GM12878 (cell line): ENCODE measurements around the gene PTH. TPM values are rescaled to one million over a fixed set of nuclear protein-coding genes. Genes with fewer than 3 reads are reported as not detected.

Experiments
- ATAC-seq: fragments of 200-7000 bp; cut with Tn5 transposase; 3 replicates; pipeline ENCODE4 v1.9.1; 2020; ENCODE audit warnings: mild to moderate bottlenecking, moderate library complexity
- BruUV-seq: library from RNA; stranded (reverse); fragments of 400-500 nt; replicated peaks from 2 replicates; lab custom pipeline; 2021; lab: Mats Ljungman, UMichigan
- CTCF ChIA-PET: fragments of 300-600 bp; sonication (Branson Sonifier 250); formaldehyde crosslinking; extraction: SDS; loops from one replicate; lab custom pipeline; 2021; ENCODE audit warnings: inconsistent platforms; lab: Yijun Ruan, JAX
- POLR2A ChIA-PET: fragments of 350-600 bp; formaldehyde crosslinking; extraction: SDS; loops from one replicate; lab custom pipeline; 2021; ENCODE audit warnings: inconsistent platforms; lab: Charles Lee
- RAD21 ChIA-PET: fragments of 300-600 bp; sonication (Branson Sonifier 250); formaldehyde crosslinking; loops from one replicate; lab custom pipeline; 2023; ENCODE audit warnings: antibody characterized with exemption; ENCODE audit not compliant: unreplicated experiment; lab: Charles Lee
- SMC1A ChIA-PET: fragments of 300-600 bp; sonication (Branson Sonifier 250); formaldehyde crosslinking; loops from one replicate; lab custom pipeline; 2023; ENCODE audit not compliant: unreplicated experiment, uncharacterized antibody; lab: Charles Lee
- DNase-seq: peaks from one replicate; pipeline ENCODE4 v3.0.0-alpha.2; 2011; ENCODE audit warnings: low read depth, low spot score
- FAIRE-seq: peaks from 3 replicates; lab custom pipeline; 2011; peaks lifted over from hg19 to GRCh38; lab: Jason Lieb, UNC
- H2AFZ ChIP-seq: 2 replicates; pipeline ENCODE4 v1.6.0; 2011; ENCODE audit warnings: low read depth, low read length, control low read depth; ENCODE audit not compliant: control insufficient read depth
- H3K27ac ChIP-seq: 2 replicates; pipeline ENCODE4 v1.5.1; 2011; ENCODE audit warnings: control low read depth; ENCODE audit not compliant: control insufficient read depth, insufficient read depth
- H3K27me3 ChIP-seq, 2 experiments: replicated peaks in 1 of 2; 2 replicates each; pipeline versions ENCODE4 v1.6.0 to v1.6.1; 2011; ENCODE audit warnings: low read length in 1 of 2; ENCODE audit not compliant: control insufficient read depth in 2 of 2, insufficient read depth in 2 of 2
- H3K36me3 ChIP-seq, 2 experiments: 2 replicates each; pipeline ENCODE4 v1.5.1; 2011; ENCODE audit warnings: low read length in 1 of 2; ENCODE audit not compliant: control insufficient read depth in 2 of 2, insufficient read depth in 2 of 2
- H3K4me1 ChIP-seq: 2 replicates; pipeline ENCODE4 v1.6.1; 2011; ENCODE audit warnings: mild to moderate bottlenecking, low read length, moderate library complexity, mixed read lengths; ENCODE audit not compliant: control insufficient read depth, insufficient read depth
- H3K4me2 ChIP-seq: 2 replicates; pipeline ENCODE4 v1.6.0; 2011; ENCODE audit warnings: control low read depth; ENCODE audit not compliant: control insufficient read depth, insufficient read depth
- H3K4me3 ChIP-seq: fragments of 200-600 bp; sonication (generic); 2 replicates; pipeline ENCODE4 v1.5.1; 2016
- H3K79me2 ChIP-seq: 2 replicates; pipeline ENCODE4 v1.6.0; 2011; ENCODE audit warnings: low read length; ENCODE audit not compliant: control insufficient read depth, insufficient read depth
- H3K9ac ChIP-seq: 2 replicates; pipeline ENCODE4 v1.8.0; 2011; ENCODE audit warnings: low read length, control low read depth, mixed read lengths; ENCODE audit not compliant: control insufficient read depth, insufficient read depth
- H3K9me3 ChIP-seq: replicated peaks from 3 replicates; pipeline ENCODE4 v1.5.1; 2011; ENCODE audit warnings: mild to moderate bottlenecking, low read length; ENCODE audit not compliant: control insufficient read depth, insufficient read depth
- H4K20me1 ChIP-seq: 2 replicates; pipeline ENCODE4 v1.6.0; 2011; ENCODE audit not compliant: control insufficient read depth, insufficient read depth
- CEBPB ChIP-seq, 2 experiments: fragments of 150-350 bp in 1 of 2; IDR thresholded peaks; 2 replicates each; pipeline ENCODE4 v1.6.1; 2012 to 2014; ENCODE audit warnings: low read depth in 2 of 2, low read length in 2 of 2, borderline replicate concordance in 1 of 2, inconsistent platforms in 1 of 2
- CHD1 ChIP-seq: IDR thresholded peaks from 2 replicates; pipeline ENCODE4 v1.6.1; 2012; ENCODE audit warnings: low read depth, low read length, improper control_type of control experiment
- IRF4 ChIP-seq: IDR thresholded peaks from 2 replicates; pipeline ENCODE4 v1.6.1; 2011; ENCODE audit warnings: low read depth, low read length
- NKRF ChIP-seq: fragments of 450-650 bp; conservative IDR thresholded peaks from 2 replicates; pipeline ENCODE4 v1.6.1; 2017; ENCODE audit warnings: mild to moderate bottlenecking, moderate library complexity
- SP1 ChIP-seq: IDR thresholded peaks from one replicate; pipeline ENCODE4 v1.6.1; 2011; ENCODE audit warnings: low read depth, low read length
- SRF ChIP-seq, 2 experiments: IDR thresholded peaks; 2 replicates each; pipeline ENCODE4 v1.6.1; 2011; ENCODE audit warnings: low read depth in 2 of 2, low read length in 2 of 2, mild to moderate bottlenecking in 1 of 2, moderate library complexity in 1 of 2
- SUZ12 ChIP-seq: fragments of 200-600 bp; sonication (generic); IDR thresholded peaks from one replicate; pipeline ENCODE4 v1.6.1; 2018; ENCODE audit warnings: antibody characterized with exemption, mild to moderate bottlenecking; ENCODE audit not compliant: unreplicated experiment
- ZBED1 ChIP-seq: IDR thresholded peaks from 2 replicates; pipeline ENCODE4 v1.6.1; 2016; ENCODE audit warnings: borderline replicate concordance
- WGBS: methylation state at CpG from one replicate; pipeline ENCODE4 v1.1.6; 2016; ENCODE audit warnings: low lambda C conversion rate; ENCODE audit not compliant: insufficient replicate concordance, insufficient coverage; ENCODE audit errors: missing lambda C conversion rate; 5-methylcytosine and 5-hydroxymethylcytosine counted together
- in situ Hi-C: fragments of 300-500 bp; cut with MboI; formaldehyde crosslinking; loops from 9 replicates; pipeline ENCODE4 v1.14.3; 2018; ENCODE audit warnings: mixed read lengths
- intact Hi-C: fragments of 100-400 bp; cut with micrococcal nuclease; formaldehyde crosslinking; loops from one replicate; pipeline ENCODE4 v1.14.2; 2022; ENCODE audit not compliant: unreplicated experiment
- polyA plus RNA-seq, 11 experiments: library from polyadenylated mRNA; depleted of rRNA in 4 of 11; unstranded in 6 of 11; stranded (reverse) in 5 of 11; fragments of >200 nt; fragmentation: Nextera tagmentation in 4 of 11; fragmentation: Illumina TruSeq in 1 of 11; extraction: Ambion mirVana in 4 of 11; extraction: Trizol in 1 of 11; gene quantifications; 1 replicate in 1 of 11; 2 replicates in 10 of 11; pipeline versions ENCODE4 v1.2.1 to v1.2.3, GENCODE V29; 2011 to 2016; ENCODE audit warnings: inconsistent platforms in 2 of 11, missing spikeins in 2 of 11, low read depth in 1 of 11
- total RNA-seq, 4 experiments: library from RNA; depleted of rRNA in 3 of 4; stranded (reverse); fragments of >200 nt in 3 of 4; fragmentation: Illumina TruSeq in 1 of 4; extraction: Trizol in 1 of 4; gene quantifications; 2 replicates each; pipeline versions ENCODE4 v1.2.1 to v1.2.3, GENCODE V29; 2013 to 2021
- TF ChIP-seq, protein P1 (sequence below): fragments of 450-650 bp; IDR thresholded peaks from 2 replicates; pipeline ENCODE4 v1.6.1; 2017; ENCODE audit warnings: low read depth, mild to moderate bottlenecking, moderate library complexity
- TF ChIP-seq, protein P2 (sequence below): fragments of 150-350 bp; IDR thresholded peaks from 2 replicates; pipeline ENCODE4 v1.6.1; 2016; ENCODE audit warnings: low read depth, low read length
- TF ChIP-seq, protein P3 (sequence below): IDR thresholded peaks from 2 replicates; pipeline ENCODE4 v1.6.1; 2011; ENCODE audit warnings: borderline replicate concordance, low read depth, mild to moderate bottlenecking, moderate library complexity, mixed read lengths, low read length; ENCODE audit not compliant: insufficient read depth; ENCODE audit errors: extremely low read length
- TF ChIP-seq, protein P4 (sequence below): fragments of 450-650 bp; formaldehyde crosslinking; IDR thresholded peaks from 2 replicates; pipeline ENCODE4 v1.4.0; 2020; ENCODE audit warnings: mild to moderate bottlenecking, moderate library complexity

PTH gene
- total and polyA plus RNA-seq, 10 of the 15 experiments (the other 5 are each of a cell fraction or from before 2014, with no cell fraction given) = not detected

DNA sequence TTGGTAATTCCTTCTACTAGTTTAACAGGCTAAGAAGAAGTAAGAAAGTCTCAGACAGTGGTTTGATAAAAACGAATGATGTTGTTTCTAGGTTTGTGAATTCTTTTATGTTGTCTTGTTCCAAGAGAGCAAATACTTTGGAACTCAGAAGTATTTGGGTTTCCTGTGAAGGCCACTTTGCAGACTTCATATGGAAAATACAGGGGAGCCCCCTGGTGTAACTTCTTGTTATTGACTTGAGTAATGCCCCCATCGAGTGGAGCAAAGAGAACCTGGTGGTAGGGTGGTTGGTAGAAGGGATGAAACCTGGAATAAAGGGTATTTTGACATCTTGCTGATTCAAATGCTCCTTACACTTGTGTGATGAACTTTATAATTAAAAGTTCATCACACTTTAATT is 40.0 kb upstream of the PTH start:
- Histone ChIP-seq H2AFZ (no peak overlapping the region), H3K9me3 (no peaks in the 10 kb centered on the region; the same call in 2 of the 3 replicates), H3K9ac (no peak overlapping the region), H3K27ac (no peak overlapping the region), H3K4me3 (no peak overlapping the region), H4K20me1 (no peaks in the 10 kb centered on the region), H3K4me1 (no peaks in the 10 kb centered on the region), H3K4me2 (no peak overlapping the region), H3K36me3 (no peaks in the 10 kb centered on the region), H3K27me3 (no peaks in the 10 kb centered on the region), H3K79me2 (no peaks in the 10 kb centered on the region)
- ChIA-PET POLR2A (no interaction called here), CTCF (interaction anchor here (1.1 kb wide), 1 partner anchor 172 kb away, joined by 3 read pairs; no protein-coding TSS in a partner anchor), RAD21 (no interaction called here), SMC1A (no interaction called here)
- FAIRE-seq = no peak
- in situ Hi-C loops = no loop called here
- no peak for ATAC-seq
- 0% methylated on average over 2 of the region's 2 CpGs for WGBS
- intact Hi-C loops = no loop called here
- DNase-seq = no peak
- no TSS peak for BruUV-seq
- TF ChIP-seq, protein P1, sequence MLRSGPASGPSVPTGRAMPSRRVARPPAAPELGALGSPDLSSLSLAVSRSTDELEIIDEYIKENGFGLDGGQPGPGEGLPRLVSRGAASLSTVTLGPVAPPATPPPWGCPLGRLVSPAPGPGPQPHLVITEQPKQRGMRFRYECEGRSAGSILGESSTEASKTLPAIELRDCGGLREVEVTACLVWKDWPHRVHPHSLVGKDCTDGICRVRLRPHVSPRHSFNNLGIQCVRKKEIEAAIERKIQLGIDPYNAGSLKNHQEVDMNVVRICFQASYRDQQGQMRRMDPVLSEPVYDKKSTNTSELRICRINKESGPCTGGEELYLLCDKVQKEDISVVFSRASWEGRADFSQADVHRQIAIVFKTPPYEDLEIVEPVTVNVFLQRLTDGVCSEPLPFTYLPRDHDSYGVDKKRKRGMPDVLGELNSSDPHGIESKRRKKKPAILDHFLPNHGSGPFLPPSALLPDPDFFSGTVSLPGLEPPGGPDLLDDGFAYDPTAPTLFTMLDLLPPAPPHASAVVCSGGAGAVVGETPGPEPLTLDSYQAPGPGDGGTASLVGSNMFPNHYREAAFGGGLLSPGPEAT = no peak
- TF ChIP-seq ZBED1 (no peak), IRF4 (no peak), NKRF (no peak), SUZ12 (no peak), SP1 (no peak), SRF (IDR thresholded peaks at IDR 0.05; ENCODE audit: low read depth in 2 of 2, low read length in 2 of 2) (no peak), CHD1 (no peak), CEBPB (IDR thresholded peaks at IDR 0.05; ENCODE audit: borderline replicate concordance in 1 of 2, low read depth in 2 of 2, low read length in 2 of 2) (no peak)
- TF ChIP-seq, protein P2, sequence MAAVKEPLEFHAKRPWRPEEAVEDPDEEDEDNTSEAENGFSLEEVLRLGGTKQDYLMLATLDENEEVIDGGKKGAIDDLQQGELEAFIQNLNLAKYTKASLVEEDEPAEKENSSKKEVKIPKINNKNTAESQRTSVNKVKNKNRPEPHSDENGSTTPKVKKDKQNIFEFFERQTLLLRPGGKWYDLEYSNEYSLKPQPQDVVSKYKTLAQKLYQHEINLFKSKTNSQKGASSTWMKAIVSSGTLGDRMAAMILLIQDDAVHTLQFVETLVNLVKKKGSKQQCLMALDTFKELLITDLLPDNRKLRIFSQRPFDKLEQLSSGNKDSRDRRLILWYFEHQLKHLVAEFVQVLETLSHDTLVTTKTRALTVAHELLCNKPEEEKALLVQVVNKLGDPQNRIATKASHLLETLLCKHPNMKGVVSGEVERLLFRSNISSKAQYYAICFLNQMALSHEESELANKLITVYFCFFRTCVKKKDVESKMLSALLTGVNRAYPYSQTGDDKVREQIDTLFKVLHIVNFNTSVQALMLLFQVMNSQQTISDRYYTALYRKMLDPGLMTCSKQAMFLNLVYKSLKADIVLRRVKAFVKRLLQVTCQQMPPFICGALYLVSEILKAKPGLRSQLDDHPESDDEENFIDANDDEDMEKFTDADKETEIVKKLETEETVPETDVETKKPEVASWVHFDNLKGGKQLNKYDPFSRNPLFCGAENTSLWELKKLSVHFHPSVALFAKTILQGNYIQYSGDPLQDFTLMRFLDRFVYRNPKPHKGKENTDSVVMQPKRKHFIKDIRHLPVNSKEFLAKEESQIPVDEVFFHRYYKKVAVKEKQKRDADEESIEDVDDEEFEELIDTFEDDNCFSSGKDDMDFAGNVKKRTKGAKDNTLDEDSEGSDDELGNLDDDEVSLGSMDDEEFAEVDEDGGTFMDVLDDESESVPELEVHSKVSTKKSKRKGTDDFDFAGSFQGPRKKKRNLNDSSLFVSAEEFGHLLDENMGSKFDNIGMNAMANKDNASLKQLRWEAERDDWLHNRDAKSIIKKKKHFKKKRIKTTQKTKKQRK = no peak
- TF ChIP-seq, protein P3, sequence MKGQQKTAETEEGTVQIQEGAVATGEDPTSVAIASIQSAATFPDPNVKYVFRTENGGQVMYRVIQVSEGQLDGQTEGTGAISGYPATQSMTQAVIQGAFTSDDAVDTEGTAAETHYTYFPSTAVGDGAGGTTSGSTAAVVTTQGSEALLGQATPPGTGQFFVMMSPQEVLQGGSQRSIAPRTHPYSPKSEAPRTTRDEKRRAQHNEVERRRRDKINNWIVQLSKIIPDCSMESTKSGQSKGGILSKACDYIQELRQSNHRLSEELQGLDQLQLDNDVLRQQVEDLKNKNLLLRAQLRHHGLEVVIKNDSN = no peak
- TF ChIP-seq, protein P4, sequence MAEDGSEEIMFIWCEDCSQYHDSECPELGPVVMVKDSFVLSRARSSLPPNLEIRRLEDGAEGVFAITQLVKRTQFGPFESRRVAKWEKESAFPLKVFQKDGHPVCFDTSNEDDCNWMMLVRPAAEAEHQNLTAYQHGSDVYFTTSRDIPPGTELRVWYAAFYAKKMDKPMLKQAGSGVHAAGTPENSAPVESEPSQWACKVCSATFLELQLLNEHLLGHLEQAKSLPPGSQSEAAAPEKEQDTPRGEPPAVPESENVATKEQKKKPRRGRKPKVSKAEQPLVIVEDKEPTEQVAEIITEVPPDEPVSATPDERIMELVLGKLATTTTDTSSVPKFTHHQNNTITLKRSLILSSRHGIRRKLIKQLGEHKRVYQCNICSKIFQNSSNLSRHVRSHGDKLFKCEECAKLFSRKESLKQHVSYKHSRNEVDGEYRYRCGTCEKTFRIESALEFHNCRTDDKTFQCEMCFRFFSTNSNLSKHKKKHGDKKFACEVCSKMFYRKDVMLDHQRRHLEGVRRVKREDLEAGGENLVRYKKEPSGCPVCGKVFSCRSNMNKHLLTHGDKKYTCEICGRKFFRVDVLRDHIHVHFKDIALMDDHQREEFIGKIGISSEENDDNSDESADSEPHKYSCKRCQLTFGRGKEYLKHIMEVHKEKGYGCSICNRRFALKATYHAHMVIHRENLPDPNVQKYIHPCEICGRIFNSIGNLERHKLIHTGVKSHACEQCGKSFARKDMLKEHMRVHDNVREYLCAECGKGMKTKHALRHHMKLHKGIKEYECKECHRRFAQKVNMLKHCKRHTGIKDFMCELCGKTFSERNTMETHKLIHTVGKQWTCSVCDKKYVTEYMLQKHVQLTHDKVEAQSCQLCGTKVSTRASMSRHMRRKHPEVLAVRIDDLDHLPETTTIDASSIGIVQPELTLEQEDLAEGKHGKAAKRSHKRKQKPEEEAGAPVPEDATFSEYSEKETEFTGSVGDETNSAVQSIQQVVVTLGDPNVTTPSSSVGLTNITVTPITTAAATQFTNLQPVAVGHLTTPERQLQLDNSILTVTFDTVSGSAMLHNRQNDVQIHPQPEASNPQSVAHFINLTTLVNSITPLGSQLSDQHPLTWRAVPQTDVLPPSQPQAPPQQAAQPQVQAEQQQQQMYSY = no peak
